Measurements from ENCODE around the gene TSHZ2.

DNA sequence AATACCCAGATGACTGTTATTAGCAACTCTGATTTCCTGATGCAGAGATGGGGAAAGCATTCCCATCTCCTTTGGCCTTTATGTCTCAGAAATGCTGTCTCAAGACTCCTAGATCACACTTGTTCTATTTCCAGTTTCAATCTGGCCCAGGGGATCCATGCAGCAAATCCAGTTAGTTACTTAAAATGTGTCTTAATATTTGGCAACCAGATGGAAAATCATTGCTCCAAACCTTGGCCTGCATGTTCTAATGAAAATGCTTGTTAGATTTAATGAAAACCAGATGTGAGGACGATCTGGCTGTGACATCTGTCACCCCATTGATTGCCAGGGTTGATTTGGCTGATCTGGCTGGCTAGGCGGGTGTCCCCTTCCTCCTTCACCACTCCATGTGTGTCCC is 125.2 kb downstream of the TSHZ2 start:
- TF ChIP-seq, protein P1, sequence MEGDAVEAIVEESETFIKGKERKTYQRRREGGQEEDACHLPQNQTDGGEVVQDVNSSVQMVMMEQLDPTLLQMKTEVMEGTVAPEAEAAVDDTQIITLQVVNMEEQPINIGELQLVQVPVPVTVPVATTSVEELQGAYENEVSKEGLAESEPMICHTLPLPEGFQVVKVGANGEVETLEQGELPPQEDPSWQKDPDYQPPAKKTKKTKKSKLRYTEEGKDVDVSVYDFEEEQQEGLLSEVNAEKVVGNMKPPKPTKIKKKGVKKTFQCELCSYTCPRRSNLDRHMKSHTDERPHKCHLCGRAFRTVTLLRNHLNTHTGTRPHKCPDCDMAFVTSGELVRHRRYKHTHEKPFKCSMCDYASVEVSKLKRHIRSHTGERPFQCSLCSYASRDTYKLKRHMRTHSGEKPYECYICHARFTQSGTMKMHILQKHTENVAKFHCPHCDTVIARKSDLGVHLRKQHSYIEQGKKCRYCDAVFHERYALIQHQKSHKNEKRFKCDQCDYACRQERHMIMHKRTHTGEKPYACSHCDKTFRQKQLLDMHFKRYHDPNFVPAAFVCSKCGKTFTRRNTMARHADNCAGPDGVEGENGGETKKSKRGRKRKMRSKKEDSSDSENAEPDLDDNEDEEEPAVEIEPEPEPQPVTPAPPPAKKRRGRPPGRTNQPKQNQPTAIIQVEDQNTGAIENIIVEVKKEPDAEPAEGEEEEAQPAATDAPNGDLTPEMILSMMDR (conservative IDR thresholded peaks at IDR 0.05): no peak
- TF ChIP-seq ZFX (IDR thresholded peaks at IDR 0.05): no peak

All from C4-2B (cell line).